ENCODE measurements around the gene JARID2. TPM values are rescaled to one million over a fixed set of nuclear protein-coding genes. Genes with fewer than 3 reads are reported as not detected.

JARID2 gene
- total and polyA plus RNA-seq, 12 donors, result 2.3 to 11.6 (median 8.7) TPM

DNA sequence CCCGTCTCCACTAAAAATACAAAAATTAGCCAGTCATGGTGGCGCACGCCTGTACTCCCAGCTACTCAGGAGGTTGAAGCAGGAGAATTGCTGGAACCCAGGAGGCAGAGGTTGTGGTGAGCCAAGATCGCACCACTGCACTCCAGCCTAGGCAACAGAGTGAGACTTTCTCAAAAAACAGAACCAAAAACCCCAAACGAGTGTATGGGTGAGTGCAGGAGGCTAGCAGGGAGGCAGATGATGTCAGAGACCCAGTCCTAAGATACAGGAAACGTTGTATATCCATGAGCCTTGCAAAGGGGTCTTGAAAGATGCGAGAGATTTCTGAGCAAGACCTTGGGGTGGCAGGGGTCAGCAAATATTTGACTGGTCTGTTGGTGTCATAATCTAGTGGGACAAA, 136.2 kb downstream of the JARID2 start:
- WGBS, 2 donors, result 84 to 90% methylated on average over 7 of the region's 7 CpGs
- H3K4me3 ChIP-seq, result no peak overlapping the region
- ATAC-seq, result no peak
- intact Hi-C loops (cut with DNase I), result loop anchor here in 1 of 10 donors (10.0 kb wide), 1 partner anchor 1167 kb away; no protein-coding TSS in a partner anchor
- no peaks in the 10 kb centered on the region for H3K27me3 ChIP-seq
- no peak for TF ChIP-seq CTCF (IDR thresholded peaks at IDR 0.05)
- no peaks in the 10 kb centered on the region for H3K36me3 ChIP-seq
- H3K4me1 ChIP-seq, result peaks cover 0 to 55% (median 32%) of the 10 kb centered on the region in 9 donors
- no peak overlapping the region for H3K27ac ChIP-seq
- no peak for DNase-seq
- no peaks in the 10 kb centered on the region for H3K9me3 ChIP-seq

DNA sequence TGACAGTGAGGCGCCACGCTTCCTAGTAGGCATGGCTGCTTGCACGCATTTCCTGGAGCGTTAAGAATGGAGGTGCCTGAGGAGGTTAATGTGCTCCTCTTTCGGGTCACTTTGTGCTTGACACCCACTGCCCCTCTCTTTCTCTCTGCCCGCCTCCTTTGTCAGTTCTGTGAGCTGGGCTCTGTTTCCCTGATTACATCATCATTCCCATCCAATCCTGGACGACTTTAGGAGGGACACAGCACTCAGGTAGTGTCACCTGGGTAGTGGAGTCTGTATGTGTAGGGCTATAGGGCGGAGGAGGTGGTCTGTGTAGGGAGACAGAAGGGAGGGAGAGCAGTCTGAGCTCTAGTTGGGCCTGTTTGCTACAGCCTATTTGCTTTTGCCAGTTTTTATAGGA, 136.8 kb downstream of the JARID2 start:
- Histone ChIP-seq H3K4me1 (peaks cover 0 to 61% (median 35%) of the 10 kb centered on the region in 9 donors), H3K4me3 (no peak overlapping the region), H3K36me3 (no peaks in the 10 kb centered on the region), H3K9me3 (no peaks in the 10 kb centered on the region), H3K27ac (no peak overlapping the region), H3K27me3 (no peaks in the 10 kb centered on the region)
- DNase-seq, result no peak
- TF ChIP-seq CTCF (IDR thresholded peaks at IDR 0.05), result no peak
- 91% methylated on average over 8 of the region's 8 CpGs for WGBS, 2 donors
- ATAC-seq, result no peak
- intact Hi-C loops (cut with DNase I), result loop anchor here in 1 of 10 donors (10.0 kb wide), 1 partner anchor 1168 kb away; no protein-coding TSS in a partner anchor

DNA sequence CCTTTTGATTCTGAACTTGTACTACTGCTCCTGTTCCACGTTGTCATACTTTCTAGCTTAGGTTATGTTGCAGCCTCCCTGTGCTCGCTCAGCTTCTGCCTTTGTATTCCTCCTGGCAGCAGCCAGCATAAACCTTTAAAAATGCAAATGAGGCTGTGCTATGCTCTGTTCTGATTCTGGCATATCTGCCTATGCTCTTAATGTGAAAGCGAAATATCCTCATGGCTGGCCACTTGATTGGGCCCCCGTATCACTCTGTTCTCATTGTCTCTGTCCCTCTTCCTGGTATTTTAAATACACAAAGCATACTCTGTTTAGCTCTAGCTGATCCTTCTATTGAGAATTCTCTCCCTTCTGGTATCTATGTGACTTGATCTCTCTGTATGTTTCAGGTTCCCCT, 139.0 kb downstream of the JARID2 start:
- Histone ChIP-seq H3K4me1 (peaks cover 8 to 63% (median 49%) of the 10 kb centered on the region in 9 donors), H3K36me3 (no peaks in the 10 kb centered on the region), H3K27ac (no peak overlapping the region), H3K9me3 (no peaks in the 10 kb centered on the region), H3K4me3 (no peak overlapping the region), H3K27me3 (no peaks in the 10 kb centered on the region)
- ATAC-seq (peak in 1 of 8 donors; percentile 19), DNase-seq (no peak)
- WGBS, 2 donors, result 30 to 44% methylated on average over 4 of the region's 4 CpGs
- no peak for TF ChIP-seq CTCF (IDR thresholded peaks at IDR 0.05)
- intact Hi-C loops (cut with DNase I), result loop anchor here in 3 of 10 donors (5.0 to 10.0 kb wide), 2 partner anchors 128 to 1170 kb away; no protein-coding TSS in a partner anchor

- Histone ChIP-seq H3K4me3 (no peak overlapping the region), H3K27ac (no peak overlapping the region), H3K36me3 (no peaks in the 10 kb centered on the region), H3K9me3 (no peaks in the 10 kb centered on the region), H3K4me1 (peaks cover 14 to 63% (median 55%) of the 10 kb centered on the region in 9 donors), H3K27me3 (no peaks in the 10 kb centered on the region)
- intact Hi-C loops (cut with DNase I), result loop anchor here in 3 of 10 donors (5.0 to 10.0 kb wide), 2 partner anchors 128 to 1171 kb away; no protein-coding TSS in a partner anchor
- WGBS, 2 donors, result 74 to 83% methylated on average over 6 of the region's 6 CpGs
- no peak for TF ChIP-seq CTCF (IDR thresholded peaks at IDR 0.05)
- ATAC-seq (no peak), DNase-seq (no peak)
These were observed 139.7 kb downstream of the JARID2 start for GRCh38 chr6:15385521-15385920.

Data from heart right ventricle (tissue), 16 donors.